ENCODE data around the gene SH3GL3. TPM values are rescaled to one million over a fixed set of nuclear protein-coding genes. Genes with fewer than 3 reads are reported as not detected.

Gene SH3GL3
- total and polyA plus RNA-seq, 2 of the 8 experiments (the other 6 are each of a cell fraction or from before 2014, with no cell fraction given), result 14.1 to 19.1 TPM

DNA sequence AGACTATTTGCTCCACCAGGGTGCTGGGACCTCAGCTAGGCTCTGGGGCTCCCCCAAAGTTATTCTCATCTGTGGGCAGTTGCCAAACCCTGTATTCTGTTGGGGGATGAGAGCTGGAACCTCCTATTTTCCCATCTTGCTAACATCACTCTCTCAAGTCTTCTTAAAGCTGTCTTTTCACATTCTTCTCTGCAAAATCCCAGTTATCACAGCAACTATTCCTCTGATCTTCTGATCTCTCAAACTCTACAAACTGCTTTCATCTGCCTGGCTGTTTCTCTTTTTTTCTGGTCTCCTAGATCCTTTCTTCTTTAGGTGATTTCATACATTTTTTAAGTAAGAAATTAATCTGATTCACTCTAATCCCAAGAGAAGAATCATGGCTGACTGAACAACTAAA, 196.1 kb downstream of the SH3GL3 start:
- H3K23ac ChIP-seq (ENCODE audit: insufficient read length), result no peak overlapping the region
- ChIA-PET CTCF (ENCODE audit: partially characterized antibody) (interaction anchor here (0.8 to 2.2 kb wide), 4 partner anchors 14 to 392 kb away, joined by 3 to 9 read pairs (median 4); partner anchors contain the start of gene SH3GL3), POLR2A (ENCODE audit: partially characterized antibody) (no interaction called here)
- H3K79me1 ChIP-seq (ENCODE audit: low read depth, low read length), result no peaks in the 10 kb centered on the region
- H3K56ac ChIP-seq (replicated peaks; ENCODE audit: insufficient read length, low read depth, low read length), result no peak overlapping the region
- H3K23me2 ChIP-seq (ENCODE audit: low read depth, low read length), result no peaks in the 10 kb centered on the region
- H3K14ac ChIP-seq (ENCODE audit: insufficient read length), result no peak overlapping the region
- no peak overlapping the region for H3K27ac ChIP-seq (ENCODE audit: low read depth, low read length)
- no peak for FAIRE-seq
- no peak overlapping the region for H2BK120ac ChIP-seq (replicated peaks; ENCODE audit: low read depth, low read length)
- H2AK5ac ChIP-seq (ENCODE audit: low read depth, low read length), result no peak overlapping the region
- H4K91ac ChIP-seq (replicated peaks; ENCODE audit: insufficient read length, low read length), result no peak overlapping the region
- H3K9me3 ChIP-seq (ENCODE audit: insufficient read depth in 2 of 2, low read depth in 1 of 2, low read length in 1 of 2), result no peaks in the 10 kb centered on the region
- H3K79me2 ChIP-seq (ENCODE audit: control insufficient read depth in 1 of 2, insufficient read depth in 2 of 2, low read length in 2 of 2), result no peaks in the 10 kb centered on the region
- H3K18ac ChIP-seq (ENCODE audit: extremely low read depth, low read length), result no peak overlapping the region
- H3K9ac ChIP-seq (replicated peaks in 1 of 4; ENCODE audit: extremely low read depth in 1 of 4, low read depth in 3 of 4, low read length in 3 of 4), result no peak overlapping the region
- H2BK20ac ChIP-seq (ENCODE audit: low read length), result no peak overlapping the region
- H3K36me3 ChIP-seq (ENCODE audit: control insufficient read depth in 2 of 4, insufficient read depth in 4 of 4, low read length in 3 of 4), result no peaks in the 10 kb centered on the region
- H2BK15ac ChIP-seq (ENCODE audit: low read length), result no peak overlapping the region
- no peaks in the 10 kb centered on the region for H3K27me3 ChIP-seq (replicated peaks in 1 of 4; ENCODE audit: control insufficient read depth in 3 of 4, extremely low read depth in 1 of 4, insufficient read depth in 3 of 4, low read length in 3 of 4)
- no peak overlapping the region for H3K4ac ChIP-seq (replicated peaks; ENCODE audit: insufficient read length, low read depth, low read length)
- no peak overlapping the region for H3K4me2 ChIP-seq (ENCODE audit: insufficient read depth in 1 of 2, low read depth in 2 of 2, low read length in 2 of 2)
- DNase-seq (ENCODE audit: low read depth in 1 of 2, low spot score in 2 of 2), result no peak
- no peak overlapping the region for H2BK5ac ChIP-seq (ENCODE audit: low read depth, low read length)
- no peak overlapping the region for H2BK12ac ChIP-seq (ENCODE audit: low read depth, low read length)
- no peak overlapping the region for H4K5ac ChIP-seq (ENCODE audit: insufficient read length, low read depth, low read length)
- H2AFZ ChIP-seq (ENCODE audit: low read length), result no peak overlapping the region
- no peaks in the 10 kb centered on the region for H3K4me1 ChIP-seq (replicated peaks in 1 of 4; ENCODE audit: control insufficient read depth in 3 of 4, insufficient read depth in 4 of 4, low read length in 3 of 4)
- no peaks in the 10 kb centered on the region for H4K20me1 ChIP-seq (replicated peaks in 1 of 2; ENCODE audit: control insufficient read depth in 1 of 2, insufficient read depth in 2 of 2, low read length in 2 of 2)
- H3K4me3 ChIP-seq (ENCODE audit: extremely low read depth in 1 of 4, insufficient read depth in 2 of 4, low read depth in 3 of 4, low read length in 4 of 4), result no peak overlapping the region
- no peak overlapping the region for H4K8ac ChIP-seq (ENCODE audit: extremely low read depth, insufficient read depth, low read length)
- no peak for TF ChIP-seq RNF2 (IDR thresholded peaks at IDR 0.05; ENCODE audit: borderline replicate concordance, low read depth, low read length, missing control alignments, poor library complexity, severe bottlenecking)
- no peak for TF ChIP-seq NANOG (IDR thresholded peaks at IDR 0.05; ENCODE audit: insufficient read depth, low read depth, low read length, poor library complexity, severe bottlenecking)
- TF ChIP-seq CBX5 (IDR thresholded peaks at IDR 0.05; ENCODE audit: low read depth, low read length), result no peak
- no peak for TF ChIP-seq BACH1 (IDR thresholded peaks at IDR 0.05; ENCODE audit: low read length)
- no peak for TF ChIP-seq GABPA (IDR thresholded peaks at IDR 0.05; ENCODE audit: borderline replicate concordance, insufficient read depth, low read length)
- no peak for TF ChIP-seq RBBP5 (IDR thresholded peaks at IDR 0.05; ENCODE audit: borderline replicate concordance, low read depth, low read length)
- TF ChIP-seq POLR2AphosphoS5 (IDR thresholded peaks at IDR 0.05; ENCODE audit: low read depth, low read length), result no peak
- TF ChIP-seq ZNF274 (IDR thresholded peaks at IDR 0.05; ENCODE audit: borderline replicate concordance, extremely low read depth, low read length), result no peak
- no peak for TF ChIP-seq SP1 (IDR thresholded peaks at IDR 0.05; ENCODE audit: low read depth, low read length)
- TF ChIP-seq JUND (IDR thresholded peaks at IDR 0.05; ENCODE audit: low read length), result no peak
- no peak for TF ChIP-seq SUZ12 (IDR thresholded peaks at IDR 0.05; ENCODE audit: low read length)
- TF ChIP-seq ASH2L (IDR thresholded peaks at IDR 0.05; ENCODE audit: low read length), result no peak
- TF ChIP-seq, protein P1, sequence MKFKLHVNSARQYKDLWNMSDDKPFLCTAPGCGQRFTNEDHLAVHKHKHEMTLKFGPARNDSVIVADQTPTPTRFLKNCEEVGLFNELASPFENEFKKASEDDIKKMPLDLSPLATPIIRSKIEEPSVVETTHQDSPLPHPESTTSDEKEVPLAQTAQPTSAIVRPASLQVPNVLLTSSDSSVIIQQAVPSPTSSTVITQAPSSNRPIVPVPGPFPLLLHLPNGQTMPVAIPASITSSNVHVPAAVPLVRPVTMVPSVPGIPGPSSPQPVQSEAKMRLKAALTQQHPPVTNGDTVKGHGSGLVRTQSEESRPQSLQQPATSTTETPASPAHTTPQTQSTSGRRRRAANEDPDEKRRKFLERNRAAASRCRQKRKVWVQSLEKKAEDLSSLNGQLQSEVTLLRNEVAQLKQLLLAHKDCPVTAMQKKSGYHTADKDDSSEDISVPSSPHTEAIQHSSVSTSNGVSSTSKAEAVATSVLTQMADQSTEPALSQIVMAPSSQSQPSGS (IDR thresholded peaks at IDR 0.05; ENCODE audit: low read length), result no peak

All from H1 (cell line).